HG03039 (cell line): ENCODE data around the gene VAV2.

Source experiments
- ATAC-seq: cut with Tn5 transposase; IDR thresholded peaks from one replicate; pipeline ENCODE4 v1.9.1; 2021; ENCODE audit warnings: mild to moderate bottlenecking, moderate library complexity; ENCODE audit not compliant: unreplicated experiment

The VAV2 gene

GRCh38 chr9:133791735-133792649, 200.1 kb downstream of the VAV2 start:
- no peak for ATAC-seq

- ATAC-seq: no peak
Observed at GRCh38 chr9:133791069-133791468, 201.1 kb downstream of the VAV2 start.

- no peak for ATAC-seq
Observed at GRCh38 chr9:133789778-133790177, 202.3 kb downstream of the VAV2 start.

DNA sequence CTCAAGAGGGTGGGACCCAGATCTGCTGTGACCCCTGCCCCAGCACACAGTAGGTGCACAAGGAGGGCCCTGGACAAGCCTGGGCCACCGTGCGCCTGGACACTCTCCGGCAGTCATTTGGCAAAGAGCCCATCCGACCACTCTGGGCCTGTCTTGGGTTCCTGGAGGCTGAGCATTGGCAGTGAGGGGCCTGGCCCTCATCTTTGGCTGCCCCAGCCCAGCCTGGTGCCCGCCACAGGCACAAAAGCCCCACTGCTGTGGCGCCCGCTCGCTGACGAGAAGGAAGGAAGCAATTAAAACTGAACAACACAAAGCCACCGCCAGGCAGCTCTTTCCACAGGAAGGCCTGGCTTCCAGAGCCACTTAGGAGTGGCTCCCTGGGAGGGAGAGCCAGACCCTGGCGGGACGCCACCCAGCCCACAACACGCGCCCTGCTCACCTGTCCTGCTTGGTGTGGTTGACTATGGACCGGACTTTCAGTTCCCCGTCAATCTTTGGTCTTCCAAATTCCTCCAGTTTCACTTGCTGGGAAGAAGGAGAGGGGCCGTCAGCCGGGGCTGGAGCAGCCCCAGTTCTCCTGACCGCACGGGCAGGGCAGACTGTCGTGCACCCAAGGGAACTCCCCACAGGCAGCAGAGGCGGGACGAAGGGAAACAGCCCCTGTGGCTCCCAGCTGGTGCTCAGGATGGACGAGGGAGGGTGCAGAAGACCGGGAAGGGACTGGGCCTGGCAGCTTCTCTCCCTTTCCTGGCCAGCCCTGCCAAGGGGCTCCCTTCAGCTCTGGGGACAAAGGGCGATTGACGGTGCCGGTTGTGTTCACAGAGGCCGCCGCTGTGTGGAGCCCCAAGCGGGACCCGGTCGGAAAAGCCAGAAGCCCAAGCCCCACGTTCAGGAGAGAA, 203.1 kb downstream of the VAV2 start:
- ATAC-seq: no peak

DNA sequence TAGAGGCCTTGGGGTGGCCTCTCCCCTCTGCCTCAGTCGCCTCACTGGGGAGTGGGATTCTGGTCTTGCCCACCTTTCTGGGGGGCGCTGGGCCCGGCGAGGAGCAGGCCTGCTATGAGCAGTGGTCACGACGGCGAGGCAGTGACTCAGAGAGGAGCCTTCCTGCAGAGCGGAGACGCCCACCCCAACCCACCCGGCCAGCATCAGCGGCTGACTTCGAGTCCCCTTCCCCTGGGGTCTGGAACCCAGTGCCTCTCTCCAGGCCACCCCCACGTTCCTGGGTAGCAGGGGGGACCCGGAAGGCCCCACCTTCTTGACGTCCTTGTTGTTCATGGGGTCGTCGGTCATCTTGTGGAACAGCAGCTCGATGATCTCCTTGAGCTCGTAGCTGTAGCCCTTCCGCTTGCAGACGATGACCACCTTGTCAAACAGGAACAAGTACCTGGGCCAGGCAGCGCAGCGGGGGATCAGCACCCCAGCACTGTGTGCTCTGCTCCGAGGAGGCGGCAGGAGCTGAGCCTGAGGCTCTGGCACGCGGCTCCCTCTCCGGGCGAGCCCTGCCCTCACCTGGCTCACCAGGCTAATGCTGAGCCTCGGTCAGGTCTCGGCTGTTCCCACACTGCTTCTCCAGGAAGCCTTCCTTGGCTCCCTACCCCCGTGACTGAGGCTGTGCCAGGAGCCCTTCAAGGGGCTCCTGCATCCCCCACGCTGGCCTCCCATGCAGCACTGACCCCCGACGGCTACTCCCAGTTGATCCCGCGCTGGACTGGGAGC, 203.9 kb downstream of the VAV2 start:
- no peak for ATAC-seq

DNA sequence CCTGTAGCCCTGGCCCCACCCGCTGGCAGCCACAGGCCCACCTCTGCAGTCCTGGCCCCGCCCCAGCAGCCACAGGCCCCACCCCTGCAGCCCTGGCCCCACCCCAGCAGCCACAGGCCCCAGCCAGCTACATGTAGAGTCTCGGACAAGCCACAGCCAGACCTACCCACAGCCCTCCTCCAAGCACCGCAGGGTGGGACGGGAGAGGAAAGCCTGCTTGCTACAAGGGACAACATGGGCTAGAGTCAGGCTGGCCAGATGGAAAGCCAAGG, 204.4 kb downstream of the VAV2 start:
- no peak for ATAC-seq

GRCh38 chr9:133786907-133787753, 205.0 kb downstream of the VAV2 start:
- no peak for ATAC-seq

- ATAC-seq: no peak
Observed at GRCh38 chr9:133786371-133786753, 205.8 kb downstream of the VAV2 start.

DNA sequence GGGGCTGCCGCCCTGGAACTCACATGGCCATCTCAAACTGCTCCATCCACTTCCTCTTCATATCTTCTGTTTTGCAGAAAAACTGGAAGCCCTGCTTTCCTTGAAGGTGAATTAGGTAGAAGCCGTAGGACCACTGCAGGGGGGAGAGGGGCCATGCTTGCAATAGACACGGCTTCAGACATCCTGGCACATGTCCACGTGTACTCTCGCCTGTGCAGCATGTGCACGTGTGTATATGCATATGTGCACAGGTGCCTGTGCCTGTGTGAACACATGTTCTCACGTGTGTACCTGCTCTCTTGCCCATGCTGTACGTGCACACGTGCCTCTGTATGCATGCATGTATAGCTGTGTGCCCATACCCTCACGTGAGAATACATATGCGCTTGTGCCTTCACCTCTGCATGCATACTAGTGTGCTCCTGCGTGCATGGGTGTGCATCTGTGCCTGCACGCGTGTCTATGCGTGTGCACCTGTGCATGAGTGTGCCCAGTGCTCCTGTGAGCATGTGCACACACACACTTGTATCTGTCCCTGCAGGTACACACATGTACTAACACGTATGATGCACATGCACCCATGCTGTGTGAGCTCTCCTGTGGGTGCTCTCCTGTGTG, 206.3 kb downstream of the VAV2 start:
- ATAC-seq: no peak

GRCh38 chr9:133784731-133785561, 207.2 kb downstream of the VAV2 start:
- no peak for ATAC-seq

DNA sequence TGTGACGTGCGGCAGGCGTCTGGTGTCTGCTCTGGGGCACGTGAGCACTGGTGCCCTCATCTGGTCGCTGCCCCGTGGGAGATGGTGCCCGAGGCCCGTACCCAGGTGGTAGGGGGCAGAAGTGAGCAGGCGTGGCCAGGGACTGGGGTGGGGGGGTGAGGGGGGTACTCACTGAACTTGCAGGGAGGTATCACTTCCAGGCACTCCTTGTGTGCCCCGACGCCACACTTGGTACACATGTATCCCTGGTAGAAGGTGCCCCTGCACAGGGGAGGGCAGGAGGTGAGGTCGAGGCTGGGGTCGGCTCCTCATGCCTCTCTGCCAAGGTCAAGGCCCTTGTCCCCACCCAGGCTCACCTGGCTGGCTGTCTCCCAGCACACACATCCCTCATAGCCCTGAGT, 208.8 kb downstream of the VAV2 start:
- ATAC-seq: no peak

- ATAC-seq: no peak
Observed at GRCh38 chr9:133782157-133783130, 209.7 kb downstream of the VAV2 start.

GRCh38 chr9:133781828-133782135, 210.3 kb downstream of the VAV2 start:
- no peak for ATAC-seq

DNA sequence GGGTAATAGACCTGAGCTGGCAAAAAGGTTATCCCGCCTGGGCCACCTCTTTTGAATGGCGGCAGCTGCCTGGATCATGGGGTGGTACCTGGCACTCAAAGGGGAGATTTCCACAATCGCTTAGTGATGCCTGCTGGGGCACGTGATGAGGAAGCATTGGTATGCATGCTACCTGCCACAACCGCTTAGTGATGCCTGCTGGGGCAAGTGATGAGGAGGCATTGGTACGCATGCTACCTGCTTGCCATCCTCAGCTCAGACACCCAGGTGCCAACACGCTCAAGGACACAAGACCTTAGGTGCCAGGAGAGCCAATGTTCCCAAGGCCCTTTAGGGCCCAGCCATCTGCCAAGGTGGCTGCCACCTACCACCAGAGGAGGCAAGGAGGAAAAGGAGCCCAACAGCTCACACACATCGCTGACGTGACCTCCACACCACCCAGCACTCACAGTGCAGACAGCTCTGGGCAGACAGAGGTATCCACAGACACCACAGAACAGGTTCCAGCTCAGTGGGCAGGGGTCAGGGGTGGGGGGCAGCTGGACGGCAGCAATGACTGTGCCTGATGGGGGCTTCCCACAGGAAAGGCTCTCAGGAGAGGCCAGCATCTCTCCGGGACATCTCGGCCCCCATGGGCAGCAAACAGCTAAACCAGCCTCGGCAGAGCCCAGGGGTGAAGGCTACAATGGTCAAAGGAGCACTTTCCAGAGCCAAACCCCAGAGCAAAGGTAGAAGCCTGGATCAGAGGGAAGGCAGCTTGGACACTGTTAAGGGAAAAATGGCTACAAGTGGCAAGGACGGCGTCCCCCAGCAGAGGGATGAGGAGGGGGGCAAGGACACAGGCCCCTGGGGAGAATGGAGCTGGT, 210.9 kb downstream of the VAV2 start:
- no peak for ATAC-seq

- no peak for ATAC-seq
Observed at GRCh38 chr9:133780404-133780945, 211.6 kb downstream of the VAV2 start.

GRCh38 chr9:133779516-133780403, 212.4 kb downstream of the VAV2 start:
- no peak for ATAC-seq
